NOMO-1 treated with DMSO at 0.1 percent for 48 hours (cell line): ENCODE data around the gene ZSCAN18.

Experiments
- DNase-seq: peaks from one replicate; lab custom pipeline; 2025; ENCODE audit not compliant: unreplicated experiment; lab: John Stamatoyannopoulos, UW

Gene ZSCAN18

GRCh38 chr19:58086825-58087710 is 11.0 kb downstream of the ZSCAN18 start:
- DNase-seq, result no peak

GRCh38 chr19:58085348-58085875 is 12.6 kb downstream of the ZSCAN18 start:
- no peak for DNase-seq

- DNase-seq, result no peak
These were observed 13.3 kb downstream of the ZSCAN18 start for GRCh38 chr19:58084596-58085347.

- no peak for DNase-seq
These were observed 15.0 kb downstream of the ZSCAN18 start for GRCh38 chr19:58083021-58083420.

DNA sequence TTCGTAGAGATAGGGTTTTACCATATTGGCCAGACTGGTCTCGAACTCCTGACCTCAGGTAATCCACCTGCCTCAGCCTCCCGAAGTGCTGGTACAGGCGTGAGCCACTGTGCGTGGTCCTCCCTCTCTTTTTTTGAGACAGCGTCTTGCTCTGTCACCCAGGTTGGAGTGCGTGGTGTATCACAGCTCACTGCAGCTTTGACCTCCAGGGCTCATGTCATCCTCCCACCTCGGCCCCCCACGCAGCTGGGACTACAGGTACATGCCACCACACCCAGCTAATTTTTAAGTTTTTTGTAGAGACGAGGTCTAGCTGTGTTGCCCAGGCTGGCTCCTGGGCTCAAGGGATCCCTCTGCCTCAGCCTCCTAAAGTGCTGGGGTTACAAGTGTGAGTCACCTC is 18.2 kb downstream of the ZSCAN18 start:
- DNase-seq, result no peak

- DNase-seq, result no peak
These were observed 30.7 kb downstream of the ZSCAN18 start for GRCh38 chr19:58067240-58067912.

- DNase-seq, result no peak
These were observed 34.3 kb downstream of the ZSCAN18 start for GRCh38 chr19:58063712-58064111.

GRCh38 chr19:58060231-58060630 is 37.8 kb downstream of the ZSCAN18 start:
- DNase-seq, result no peak

DNA sequence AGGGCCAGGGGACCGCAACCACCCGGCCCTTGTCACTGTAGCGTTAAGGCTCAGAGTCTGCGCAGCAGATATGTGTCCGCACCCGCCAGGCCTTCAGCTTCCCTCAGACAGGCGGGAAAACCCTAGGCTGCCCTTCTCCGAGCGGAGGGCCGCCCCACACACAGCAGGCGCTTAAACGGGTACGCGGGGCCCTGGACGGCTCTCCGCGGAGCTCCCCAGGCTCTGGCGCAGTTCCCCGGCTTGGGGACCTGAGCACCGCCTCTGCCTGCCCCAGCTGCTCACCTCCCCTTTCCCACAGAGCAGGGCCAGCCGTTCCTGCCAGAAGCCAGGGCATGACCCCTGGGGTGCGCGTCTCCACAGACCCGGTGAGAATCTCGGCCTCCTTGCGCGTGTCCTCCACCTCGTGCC is 38.4 kb downstream of the ZSCAN18 start:
- DNase-seq, result no peak

GRCh38 chr19:58059003-58059670 is 38.9 kb downstream of the ZSCAN18 start, which contains the start of gene ZNF135:
Gene ZNF135, plus strand, starts transcription at chr19:58059282. Its CDS starts 721 bp downstream, at chr19:58060003.
- no peak for DNase-seq

GRCh38 chr19:58058467-58058866 is 39.6 kb downstream of the ZSCAN18 start:
- DNase-seq, result no peak

- no peak for DNase-seq
These were observed 41.2 kb downstream of the ZSCAN18 start for GRCh38 chr19:58056861-58057260.

DNA sequence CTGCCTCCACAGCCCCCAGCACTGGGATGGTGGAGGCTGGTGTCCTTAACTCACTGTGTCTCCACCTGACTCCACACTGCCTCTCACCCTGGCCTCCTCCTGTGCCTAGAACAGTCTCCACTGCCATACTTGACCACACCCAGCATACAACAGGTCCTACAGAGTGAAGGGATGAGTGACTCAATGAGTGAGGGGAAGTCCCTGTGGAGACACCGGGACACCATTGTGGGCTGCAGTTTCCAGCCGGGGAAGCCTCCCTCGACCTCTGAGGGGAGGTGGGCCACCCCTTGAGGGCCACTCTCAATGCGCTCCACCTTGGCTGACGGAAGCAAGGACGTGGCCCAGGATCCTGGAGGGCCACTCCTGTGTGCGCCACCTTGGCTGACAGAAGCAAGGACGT is 41.8 kb downstream of the ZSCAN18 start:
- DNase-seq, result no peak

GRCh38 chr19:58054901-58055874 is 42.8 kb downstream of the ZSCAN18 start:
- no peak for DNase-seq

- no peak for DNase-seq
These were observed 44.4 kb downstream of the ZSCAN18 start for GRCh38 chr19:58053480-58054156.

- DNase-seq, result no peak
These were observed 45.8 kb downstream of the ZSCAN18 start for GRCh38 chr19:58052256-58052655.

DNA sequence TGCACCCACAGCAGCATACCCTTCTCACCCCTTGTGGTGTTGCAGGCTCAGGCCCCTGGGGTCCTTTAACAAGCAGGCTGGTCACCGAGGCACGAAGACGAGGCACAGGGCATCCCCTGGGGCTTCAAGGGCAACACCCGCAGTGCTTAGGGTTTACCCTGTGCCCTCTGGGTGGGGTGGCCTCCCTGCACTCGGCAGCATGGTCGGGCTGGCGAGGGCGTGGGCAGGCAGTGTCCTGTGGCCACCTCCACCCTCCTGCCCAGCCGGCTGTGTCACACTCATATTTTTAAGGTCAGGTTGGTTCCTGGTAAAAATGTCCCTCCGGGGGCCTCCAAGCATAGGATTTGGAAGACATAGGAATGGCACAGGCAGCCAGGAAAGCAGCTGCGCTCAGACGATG is 50.4 kb downstream of the ZSCAN18 start:
- no peak for DNase-seq

DNA sequence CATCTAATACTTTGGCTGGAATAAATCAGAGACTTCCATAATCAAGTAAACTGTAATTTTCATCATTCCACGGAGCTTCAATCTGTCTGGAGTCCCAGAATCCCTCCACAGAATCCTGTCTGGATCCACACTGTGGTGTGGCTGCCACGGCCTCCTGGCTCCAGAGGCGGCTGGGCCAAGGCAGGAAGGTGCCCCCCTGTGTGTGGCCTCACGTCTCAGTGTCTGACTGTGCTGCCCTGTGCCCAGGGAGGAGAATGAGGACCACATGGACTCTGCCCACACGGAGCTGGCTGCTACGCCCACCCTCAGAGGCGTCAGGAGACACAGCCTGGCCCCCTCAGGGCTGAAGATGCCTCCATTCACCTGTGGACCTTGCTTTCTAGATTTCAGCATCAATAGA is 51.2 kb downstream of the ZSCAN18 start:
- no peak for DNase-seq
